Measurements from ENCODE around the gene DVL1. TPM values are rescaled to one million over a fixed set of nuclear protein-coding genes. Genes with fewer than 3 reads are reported as not detected.

DVL1 gene
- total RNA-seq, 6 experiments from 2014 or later, result 73.8 to 96.6 (median 74.5) TPM

- H3K36me3 Mint-ChIP-seq (ENCODE audit: low read depth), result peaks cover 7% of the 10 kb centered on the region
- H3K27ac Mint-ChIP-seq, result peak overlapping the region; percentile 93
- H3K9me3 Mint-ChIP-seq, result no peaks in the 10 kb centered on the region
- DNase-seq, result no peak
- H3K4me3 Mint-ChIP-seq, result peak overlapping the region; percentile 97
- H3K27me3 Mint-ChIP-seq (ENCODE audit: insufficient read depth), result peaks cover 2% of the 10 kb centered on the region
- TF ChIP-seq CTCF (IDR thresholded peaks at IDR 0.05), result no peak
- peaks cover 37% of the 10 kb centered on the region for H3K4me1 Mint-ChIP-seq (ENCODE audit: low read depth)
These were observed 12.2 kb upstream of the DVL1 start for GRCh38 chr1:1361233-1361981.

GRCh38 chr1:1360506-1361169, 11.4 kb upstream of the DVL1 start:
- H3K9me3 Mint-ChIP-seq, result no peaks in the 10 kb centered on the region
- H3K4me3 Mint-ChIP-seq, result peak overlapping the region; percentile 97
- TF ChIP-seq CTCF (IDR thresholded peaks at IDR 0.05), result no peak
- peaks cover 7% of the 10 kb centered on the region for H3K36me3 Mint-ChIP-seq (ENCODE audit: low read depth)
- peaks cover 37% of the 10 kb centered on the region for H3K4me1 Mint-ChIP-seq (ENCODE audit: low read depth)
- peaks cover 2% of the 10 kb centered on the region for H3K27me3 Mint-ChIP-seq (ENCODE audit: insufficient read depth)
- DNase-seq, result peak; percentile 96
- peak overlapping the region; percentile 93 for H3K27ac Mint-ChIP-seq

- peak; percentile 72 for DNase-seq
- peaks cover 7% of the 10 kb centered on the region for H3K36me3 Mint-ChIP-seq (ENCODE audit: low read depth)
- TF ChIP-seq CTCF (IDR thresholded peaks at IDR 0.05), result no peak
- peaks cover 37% of the 10 kb centered on the region for H3K4me1 Mint-ChIP-seq (ENCODE audit: low read depth)
- H3K9me3 Mint-ChIP-seq, result no peaks in the 10 kb centered on the region
- peak overlapping the region; percentile 93 for H3K27ac Mint-ChIP-seq
- H3K4me3 Mint-ChIP-seq, result peak overlapping the region; percentile 97
- H3K27me3 Mint-ChIP-seq (ENCODE audit: insufficient read depth), result peaks cover 2% of the 10 kb centered on the region
These were observed 10.6 kb upstream of the DVL1 start for GRCh38 chr1:1359664-1360468.

- peak overlapping the region; percentile 93 for H3K27ac Mint-ChIP-seq
- peaks cover 2% of the 10 kb centered on the region for H3K27me3 Mint-ChIP-seq (ENCODE audit: insufficient read depth)
- peaks cover 7% of the 10 kb centered on the region for H3K36me3 Mint-ChIP-seq (ENCODE audit: low read depth)
- peak overlapping the region; percentile 97 for H3K4me3 Mint-ChIP-seq
- H3K9me3 Mint-ChIP-seq, result no peaks in the 10 kb centered on the region
- H3K4me1 Mint-ChIP-seq (ENCODE audit: low read depth), result peaks cover 37% of the 10 kb centered on the region
- peak; percentile 73 for DNase-seq
- no peak for TF ChIP-seq CTCF (IDR thresholded peaks at IDR 0.05)
These were observed 10.1 kb upstream of the DVL1 start for GRCh38 chr1:1359308-1359663.

- no peak for TF ChIP-seq CTCF (IDR thresholded peaks at IDR 0.05)
- peak within 1 kb of the TSS; percentile 97 for H3K4me3 Mint-ChIP-seq
- peaks cover 5% of the 10 kb centered on the region for H3K27me3 Mint-ChIP-seq (ENCODE audit: insufficient read depth)
- H3K36me3 Mint-ChIP-seq (ENCODE audit: low read depth), result peaks cover 7% of the 10 kb centered on the region
- DNase-seq, result peak; percentile 76
- H3K27ac Mint-ChIP-seq, result peak within 1 kb of the TSS; percentile 93
- H3K9me3 Mint-ChIP-seq, result no peaks in the 10 kb centered on the region
- peaks cover 37% of the 10 kb centered on the region for H3K4me1 Mint-ChIP-seq (ENCODE audit: low read depth)
These were observed 9.4 kb upstream of the DVL1 start, which contains the start of gene MXRA8 for GRCh38 chr1:1358433-1359271. TSS of gene MXRA8 (minus strand) at chr1:1358555. CDS start at chr1:1358504, 51 bp downstream.
